Measurements from ENCODE around the gene PHF14.

GRCh38 chr7:10930551-10930950 is 43.1 kb upstream of the PHF14 start:
- no peak for TF ChIP-seq CTCF (IDR thresholded peaks at IDR 0.05; ENCODE audit: low read length)
- TF ChIP-seq EZH2 (optimal IDR thresholded peaks at IDR 0.05; ENCODE audit: low read depth, low read length) = no peak
- no peak for TF ChIP-seq EZH2phosphoT487 (IDR thresholded peaks at IDR 0.05; ENCODE audit: low read length)

Data from MM.1S (cell line).